HG02973 (cell line): ENCODE measurements around the gene CSNK2A1.
"Not testable (repeated sequence)": the region's sequence is repeated elsewhere in the genome, so short reads cannot be mapped to it uniquely, and the experiment has no call there.

Source experiments
- ATAC-seq: cut with Tn5 transposase; IDR thresholded peaks from one replicate; pipeline ENCODE4 v1.9.1; 2021; ENCODE audit warnings: moderate library complexity; ENCODE audit not compliant: unreplicated experiment

Gene CSNK2A1

GRCh38 chr20:536426-537010, 7.1 kb downstream of the CSNK2A1 start:
- no peak for ATAC-seq

GRCh38 chr20:535958-536357, 7.6 kb downstream of the CSNK2A1 start:
- ATAC-seq, result no peak

- ATAC-seq, result no peak
Observed at GRCh38 chr20:533526-533925, 10.1 kb downstream of the CSNK2A1 start.

GRCh38 chr20:532530-532929, 11.1 kb downstream of the CSNK2A1 start:
- ATAC-seq, result no peak

- no peak for ATAC-seq
Observed at GRCh38 chr20:531608-532007, 12.0 kb downstream of the CSNK2A1 start.

- ATAC-seq, result no peak
Observed at GRCh38 chr20:530321-530720, 13.3 kb downstream of the CSNK2A1 start.

GRCh38 chr20:528923-529604, 14.5 kb downstream of the CSNK2A1 start:
- no peak for ATAC-seq

GRCh38 chr20:527571-527886, 16.1 kb downstream of the CSNK2A1 start:
- no peak for ATAC-seq

GRCh38 chr20:521860-522259, 21.7 kb downstream of the CSNK2A1 start:
- ATAC-seq, result no peak

- no peak for ATAC-seq
Observed at GRCh38 chr20:519999-520398, 23.6 kb downstream of the CSNK2A1 start.

GRCh38 chr20:517221-517620, 26.4 kb downstream of the CSNK2A1 start:
- ATAC-seq, result no peak

- no peak for ATAC-seq
Observed at GRCh38 chr20:516799-517198, 26.8 kb downstream of the CSNK2A1 start.

GRCh38 chr20:515696-516095, 27.9 kb downstream of the CSNK2A1 start:
- ATAC-seq, result no peak

- no peak for ATAC-seq
Observed at GRCh38 chr20:513429-513828, 30.2 kb downstream of the CSNK2A1 start.

- not testable (repeated sequence) for ATAC-seq
Observed at GRCh38 chr20:510328-511057, 33.1 kb downstream of the CSNK2A1 start.

- not testable (repeated sequence) for ATAC-seq
Observed at GRCh38 chr20:508364-508787, 35.2 kb downstream of the CSNK2A1 start.

- ATAC-seq, result no peak
Observed at GRCh38 chr20:507761-508332, 35.7 kb downstream of the CSNK2A1 start.

GRCh38 chr20:507006-507758, 36.4 kb downstream of the CSNK2A1 start:
- no peak for ATAC-seq

GRCh38 chr20:504632-505075, 38.9 kb downstream of the CSNK2A1 start:
- no peak for ATAC-seq

GRCh38 chr20:503048-503737, 40.4 kb downstream of the CSNK2A1 start:
- no peak for ATAC-seq

- no peak for ATAC-seq
Observed at GRCh38 chr20:497979-498378, 45.6 kb downstream of the CSNK2A1 start.
